Left forelimb (tissue), 1 donor: Measurements from ENCODE around the gene RNLS.

ENCODE experiments used
- DNase-seq: peaks from one replicate; pipeline ENCODE4 v3.0.0-alpha.2; 2018; ENCODE audit warnings: low spot score

Gene RNLS

DNA sequence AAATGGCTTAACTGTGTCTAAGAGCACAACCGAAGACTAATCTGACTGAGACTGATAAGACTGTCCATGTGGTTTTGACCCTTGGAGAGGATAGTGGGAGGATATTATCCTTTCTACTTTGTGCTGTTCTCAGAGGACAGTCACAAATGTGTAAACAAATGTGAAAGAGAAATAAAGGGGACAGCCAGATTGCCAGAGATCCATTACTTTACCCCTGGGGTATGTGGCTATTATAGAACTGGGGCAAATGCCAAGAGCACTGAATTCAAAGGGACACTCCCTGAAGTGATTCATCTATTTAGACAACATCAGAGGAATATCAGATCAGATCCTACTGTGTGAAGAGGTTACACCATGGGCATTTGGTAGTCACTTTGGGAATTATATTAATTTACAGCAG is 154.7 kb downstream of the RNLS start:
- DNase-seq, result no peak

DNA sequence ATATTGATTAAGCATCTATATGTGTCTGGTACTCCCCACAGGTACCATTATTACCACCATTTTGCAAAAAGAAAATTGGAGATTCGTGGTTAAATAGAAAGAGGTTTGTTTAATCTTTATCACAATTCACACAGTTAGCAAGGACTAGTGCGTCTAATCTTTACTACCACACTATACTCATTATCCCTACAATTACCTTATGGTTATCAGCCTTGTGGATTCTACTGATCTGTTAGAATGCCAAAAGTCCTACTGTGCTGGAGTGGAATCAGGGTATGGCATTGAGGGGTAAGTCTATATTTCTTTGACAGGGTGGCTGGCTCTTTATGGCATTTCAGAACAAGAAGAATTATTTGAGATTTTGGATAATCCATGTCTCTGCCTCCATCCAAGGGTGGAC is 156.1 kb downstream of the RNLS start:
- no peak for DNase-seq

DNA sequence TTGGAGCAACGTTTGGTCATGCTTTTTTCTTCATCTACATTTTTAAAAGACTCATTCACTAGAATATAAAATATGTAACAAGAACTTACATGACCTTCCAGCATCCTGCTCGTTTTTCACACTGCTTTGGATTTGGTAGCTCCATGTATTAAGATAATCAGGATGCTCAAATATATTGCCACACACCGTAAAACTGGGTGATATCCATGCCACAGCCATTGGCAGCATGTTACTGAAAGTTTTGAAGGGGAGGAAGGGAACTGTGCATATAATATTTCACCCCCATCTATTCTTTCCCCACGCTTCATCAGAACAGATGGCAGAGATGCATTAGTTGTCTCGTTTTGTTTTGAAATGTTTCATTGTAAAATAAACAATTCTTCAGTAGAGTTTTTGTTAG is 158.2 kb downstream of the RNLS start:
- no peak for DNase-seq

DNA sequence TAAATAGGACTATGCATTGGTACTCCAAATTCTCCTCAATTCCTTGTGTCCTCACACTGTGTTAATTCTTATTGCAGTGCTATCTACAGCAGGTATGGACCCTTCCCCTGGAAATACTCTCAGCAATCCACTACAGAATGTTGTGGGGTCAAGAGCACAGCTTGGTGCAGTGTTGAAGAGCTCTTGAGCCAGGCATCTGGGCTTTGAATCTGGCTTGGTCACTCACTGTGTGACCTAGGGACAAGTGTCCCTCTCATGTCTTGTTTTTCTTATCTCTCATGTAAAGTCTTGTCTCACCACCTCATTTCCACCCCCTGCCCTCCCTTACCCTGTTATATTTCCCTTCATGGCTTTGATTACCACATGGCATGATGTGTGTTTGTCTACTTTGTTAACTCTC is 159.4 kb downstream of the RNLS start:
- DNase-seq, result no peak

DNA sequence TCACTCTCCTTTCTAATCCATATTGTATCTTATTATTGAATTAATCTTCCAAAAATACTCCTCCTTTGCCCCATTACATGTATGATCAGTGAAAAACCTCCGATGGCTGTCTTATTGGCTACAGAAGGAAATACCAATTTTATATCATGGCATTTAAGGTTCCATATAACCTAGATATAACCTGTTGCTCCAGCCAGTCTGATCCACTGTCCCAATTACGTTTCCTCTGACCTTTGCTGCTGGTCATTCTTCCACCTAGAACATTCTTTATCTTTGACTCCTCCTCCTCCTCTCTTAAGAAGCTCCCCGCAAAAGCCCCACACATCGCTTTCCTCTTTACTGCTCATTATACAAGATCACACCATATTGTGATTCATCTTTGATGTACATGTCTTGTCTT is 161.5 kb downstream of the RNLS start:
- no peak for DNase-seq

DNA sequence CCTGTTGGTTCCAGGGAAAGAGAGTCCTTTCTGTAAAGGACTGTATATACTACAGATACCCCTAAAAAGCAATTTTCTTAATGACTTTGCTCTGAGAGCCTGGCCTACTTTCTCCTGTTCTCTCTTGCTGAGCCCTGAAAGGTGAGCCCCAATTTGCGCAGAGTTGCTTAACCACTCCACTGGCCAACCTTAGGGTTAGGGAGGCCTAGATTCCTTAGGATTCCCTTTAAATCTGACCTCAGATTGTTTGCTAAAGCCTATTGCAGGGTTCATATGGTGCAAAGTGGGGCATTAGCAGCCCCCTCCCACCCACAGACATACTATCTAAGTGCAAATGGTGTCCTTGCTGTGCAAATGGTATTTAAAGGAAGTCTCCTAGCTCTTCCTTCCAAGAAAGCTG is 164.2 kb downstream of the RNLS start:
- DNase-seq, result no peak

DNA sequence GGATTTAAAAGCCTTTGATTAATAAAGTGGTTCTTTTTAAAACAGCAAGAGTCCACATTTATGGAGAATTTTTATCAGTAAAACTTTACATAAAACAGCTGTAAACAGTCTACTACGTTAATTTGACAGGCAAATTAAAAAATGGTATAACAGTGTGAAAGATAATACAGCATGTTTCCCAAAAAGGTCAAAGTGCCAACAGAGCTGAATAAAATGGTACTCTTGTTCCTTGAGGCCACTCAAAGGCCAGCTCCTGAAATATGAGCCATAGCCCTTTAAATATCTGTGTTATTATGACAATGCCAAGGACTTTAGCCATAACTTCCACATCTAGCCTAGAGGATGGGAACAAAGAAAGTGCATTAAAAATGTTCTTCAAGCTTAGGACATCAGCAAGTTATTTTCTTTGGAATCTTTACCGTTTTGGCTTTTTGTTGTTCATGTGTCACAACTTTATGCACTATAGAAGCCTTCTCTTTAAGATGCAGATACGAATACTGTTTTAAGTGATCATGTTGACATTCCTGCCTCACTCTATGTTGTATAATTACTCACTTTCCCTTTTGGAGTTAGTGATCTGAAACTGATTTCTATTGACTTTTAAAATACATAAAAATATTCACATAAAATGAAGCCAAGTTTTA is 165.6 kb downstream of the RNLS start:
- DNase-seq, result no peak

DNA sequence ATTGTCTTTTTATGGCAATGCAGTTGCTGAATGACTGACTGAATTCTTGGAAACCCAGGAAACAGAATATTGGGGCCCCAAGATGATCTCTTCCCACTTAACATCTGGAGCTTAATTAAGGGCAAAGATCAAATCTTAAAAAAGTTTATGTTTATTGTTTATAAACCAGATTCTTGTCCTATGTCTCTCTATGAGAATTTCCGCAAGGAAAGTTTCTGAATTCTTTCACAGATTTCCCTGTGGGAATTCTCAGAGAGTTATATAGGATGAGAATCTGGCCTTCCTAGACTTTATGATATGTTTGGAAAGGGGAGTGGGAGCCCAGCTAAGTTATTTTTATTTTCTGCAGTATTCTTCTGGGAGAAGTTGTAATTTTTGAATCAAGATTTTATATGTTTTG is 166.3 kb downstream of the RNLS start:
- no peak for DNase-seq

DNA sequence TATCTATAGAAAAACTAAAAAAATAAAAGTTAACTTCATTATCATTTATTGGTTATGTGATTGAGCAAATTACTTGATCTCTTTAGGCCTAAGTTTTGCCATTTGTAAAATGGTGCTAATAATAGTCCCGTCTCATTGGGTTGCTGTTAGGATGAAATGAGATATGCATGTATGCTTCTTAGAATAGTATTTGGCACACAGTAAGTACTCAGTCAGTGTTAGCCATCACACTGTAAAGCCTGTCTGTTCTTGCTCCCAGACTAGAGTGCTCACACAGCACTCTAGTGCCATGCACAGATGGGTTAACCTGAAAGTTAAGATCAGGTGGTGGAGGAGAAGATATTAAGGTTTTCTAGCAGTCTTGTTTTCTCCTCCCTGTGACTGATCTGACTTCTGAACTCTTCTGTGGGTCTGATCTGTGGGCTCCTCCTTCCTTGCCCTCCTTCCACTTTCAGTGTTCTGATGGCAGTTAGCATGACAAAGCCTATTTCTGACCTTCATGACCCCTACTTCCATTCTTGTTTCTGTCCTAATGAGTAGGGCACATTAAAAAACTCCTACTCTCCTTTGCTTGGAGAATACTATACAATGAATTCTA is 167.5 kb downstream of the RNLS start:
- no peak for DNase-seq

DNA sequence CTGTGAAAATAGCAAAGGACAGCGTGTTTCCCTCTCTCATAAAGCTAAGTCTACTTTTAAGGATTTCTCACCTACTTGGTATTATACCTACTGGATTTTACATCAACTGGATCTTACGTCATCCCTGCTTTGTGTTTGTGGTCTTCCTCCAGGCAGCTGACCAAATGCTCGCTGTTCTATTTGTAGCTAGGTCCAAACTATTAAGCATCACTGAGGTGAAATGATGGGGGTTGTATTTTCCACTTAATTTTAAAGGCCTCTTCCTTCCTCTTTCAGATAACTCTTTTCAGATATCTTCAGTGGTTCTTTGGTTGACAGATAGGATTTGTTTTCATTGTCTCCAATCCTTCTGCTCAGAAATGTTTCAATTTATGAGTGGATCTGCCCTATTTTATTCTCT is 169.7 kb downstream of the RNLS start:
- DNase-seq, result no peak

DNA sequence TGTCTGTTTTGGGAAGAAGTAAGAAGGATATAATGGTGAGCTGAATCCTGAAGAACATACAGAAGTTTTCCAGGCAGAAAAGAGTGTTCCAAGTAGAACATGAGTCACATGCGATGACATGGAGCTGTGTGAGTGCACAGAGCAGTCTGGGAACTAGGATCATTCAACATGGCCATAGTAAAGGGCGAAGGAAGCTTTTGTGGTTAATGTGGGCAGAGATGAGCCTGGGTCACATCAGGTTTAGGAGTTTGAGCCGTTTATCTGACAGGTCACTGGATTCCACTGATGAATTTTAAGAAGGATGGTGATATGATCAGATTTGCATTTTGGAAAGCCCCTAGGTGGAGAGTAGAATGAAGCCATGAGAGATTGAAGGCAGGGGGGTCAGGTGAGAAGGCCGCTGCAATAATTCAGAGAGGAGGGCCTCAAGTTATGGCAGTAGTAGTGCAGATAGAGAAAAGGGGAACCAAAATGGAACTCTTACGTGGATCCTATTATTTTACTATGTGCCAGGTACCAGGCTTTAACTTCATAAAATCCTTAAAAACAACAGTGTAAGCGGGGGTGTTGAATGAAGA is 171.3 kb downstream of the RNLS start:
- DNase-seq, result no peak

DNA sequence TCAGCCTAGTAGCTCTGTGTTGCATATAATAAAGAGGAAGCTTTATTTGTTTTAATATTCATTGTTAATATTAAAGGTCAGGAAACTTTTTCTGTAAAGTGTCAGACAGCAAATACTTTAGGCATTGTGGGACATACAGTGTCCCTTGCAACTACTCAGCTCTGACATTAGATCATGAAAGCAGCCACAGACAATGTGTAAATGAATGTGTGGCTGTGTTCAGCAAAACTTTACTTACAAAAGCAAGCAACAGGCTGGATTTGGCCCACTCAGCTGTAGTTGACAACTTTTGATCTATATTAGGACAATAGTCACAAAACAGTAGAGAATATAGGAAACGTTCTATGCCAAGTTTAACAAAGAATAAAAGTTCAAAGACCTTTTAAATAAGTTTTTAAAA is 173.3 kb downstream of the RNLS start:
- no peak for DNase-seq

DNA sequence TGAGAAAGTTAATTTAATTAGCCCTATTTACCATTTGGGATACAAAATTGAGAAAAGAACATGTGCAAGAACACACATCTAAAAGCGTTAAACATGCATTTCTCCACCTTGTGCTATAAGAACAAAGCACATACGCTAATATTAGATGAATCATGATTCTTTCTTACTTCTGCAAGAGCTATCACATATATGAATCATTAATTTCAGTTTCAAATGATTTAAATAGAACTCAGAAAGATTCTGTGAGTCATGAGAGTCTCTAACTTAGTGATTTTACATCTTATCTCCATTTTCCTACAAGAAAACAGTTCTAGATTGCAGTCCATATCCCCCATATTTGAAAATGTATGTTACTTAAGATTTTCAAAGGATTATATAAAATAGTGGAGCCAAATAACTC is 173.9 kb downstream of the RNLS start:
- no peak for DNase-seq

DNA sequence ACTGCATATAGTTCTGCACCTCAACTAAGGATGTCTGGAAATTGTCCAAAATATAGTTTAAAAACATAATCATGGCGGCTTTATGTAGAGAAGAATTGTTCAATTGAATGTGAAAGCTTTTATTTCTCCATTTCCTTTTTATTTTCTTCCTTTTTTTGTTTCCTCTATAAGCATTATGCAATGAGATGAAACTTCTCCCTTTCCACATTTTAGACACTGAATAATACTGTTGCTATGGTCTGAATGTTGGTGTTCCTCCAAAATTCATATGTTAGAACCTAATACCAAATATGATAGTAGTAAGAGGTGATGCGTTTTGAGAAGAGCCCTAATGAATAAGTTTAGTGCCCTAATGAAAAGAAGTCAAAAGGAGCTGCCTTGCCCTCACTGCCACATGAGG is 175.0 kb downstream of the RNLS start:
- DNase-seq, result no peak

DNA sequence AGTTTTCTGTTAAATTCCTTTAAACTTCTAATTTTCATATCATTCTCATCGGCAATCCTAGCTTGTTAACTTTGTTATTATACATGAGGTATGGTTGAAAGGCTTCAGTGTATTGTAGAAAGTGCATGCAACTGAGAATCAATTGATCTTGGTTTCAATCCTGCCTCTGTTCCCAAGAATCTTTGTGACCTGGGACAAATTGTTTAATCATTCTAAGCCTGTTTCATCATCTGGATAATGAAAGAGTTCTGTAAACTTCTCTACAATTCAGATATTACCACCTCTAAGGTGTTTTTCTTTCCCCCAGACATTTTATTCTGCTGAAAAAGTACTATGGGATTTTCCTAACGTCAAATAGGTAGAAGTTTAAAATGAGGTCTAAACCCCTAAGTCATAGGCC is 179.0 kb downstream of the RNLS start:
- DNase-seq, result no peak

DNA sequence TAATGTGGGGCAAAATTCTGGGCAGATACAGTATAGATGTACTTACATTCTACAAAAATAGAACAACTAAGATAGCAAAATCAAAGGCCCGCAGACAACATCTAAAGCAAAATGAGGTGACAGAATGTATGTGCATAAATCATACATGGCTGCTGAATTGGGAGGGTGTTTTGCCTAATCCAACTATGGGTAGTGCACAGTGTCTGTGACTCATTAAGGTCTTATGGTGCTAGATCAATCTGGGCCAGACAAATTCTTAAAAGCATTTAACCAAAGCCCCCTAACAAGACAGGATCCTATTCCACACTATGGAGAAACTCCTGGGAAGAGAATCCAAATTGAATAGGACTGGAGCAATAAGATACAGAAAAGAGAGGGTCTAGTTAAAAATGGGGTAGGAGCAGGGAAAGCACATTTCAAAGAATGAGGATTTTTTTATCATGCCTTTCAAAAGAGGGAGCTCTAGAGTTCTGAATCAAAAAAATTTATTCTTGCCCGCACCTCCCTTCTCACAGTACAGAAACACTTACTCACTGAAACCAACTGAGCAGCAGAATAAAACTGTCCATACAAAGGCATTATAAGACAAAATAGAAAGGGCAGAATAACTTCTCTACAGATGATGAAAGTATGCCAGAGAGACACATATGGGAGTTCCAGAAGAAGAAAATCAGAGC is 181.3 kb downstream of the RNLS start:
- no peak for DNase-seq

DNA sequence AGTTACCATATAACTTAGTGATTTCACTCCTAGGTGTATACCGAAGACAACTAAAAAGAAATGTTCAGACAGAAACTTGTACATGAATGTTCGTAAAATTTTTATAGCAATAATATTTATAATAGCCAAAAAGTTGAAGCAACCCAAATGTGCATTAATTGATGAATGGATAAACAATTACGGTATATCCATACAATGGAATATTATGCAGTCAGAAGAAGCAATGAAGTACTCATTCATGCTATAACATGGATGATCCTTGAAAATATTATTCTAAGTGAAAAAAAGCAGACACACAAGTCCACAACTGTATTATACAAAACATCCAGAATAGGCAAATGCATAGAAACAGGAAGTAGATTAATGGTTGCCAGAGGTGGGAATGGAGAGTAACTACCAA is 183.9 kb downstream of the RNLS start:
- DNase-seq, result no peak

DNA sequence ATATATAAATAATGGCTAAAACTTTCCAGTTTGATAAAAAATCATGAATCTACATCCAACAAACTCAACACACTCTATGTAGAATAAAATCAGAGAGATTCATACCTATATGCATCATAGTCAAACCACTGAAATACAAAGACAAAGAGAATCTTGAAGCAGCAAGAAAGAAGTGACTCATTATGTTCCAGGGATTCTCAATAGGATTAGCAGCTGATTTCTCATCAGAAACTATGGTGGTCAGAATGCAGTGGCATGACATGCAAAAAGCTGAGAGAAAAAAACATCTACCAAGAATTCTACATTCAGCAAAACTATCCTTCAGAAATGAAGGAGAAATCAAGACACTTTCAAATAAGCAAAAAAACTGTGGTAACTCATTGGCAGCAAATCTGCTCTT is 187.4 kb downstream of the RNLS start:
- no peak for DNase-seq

DNA sequence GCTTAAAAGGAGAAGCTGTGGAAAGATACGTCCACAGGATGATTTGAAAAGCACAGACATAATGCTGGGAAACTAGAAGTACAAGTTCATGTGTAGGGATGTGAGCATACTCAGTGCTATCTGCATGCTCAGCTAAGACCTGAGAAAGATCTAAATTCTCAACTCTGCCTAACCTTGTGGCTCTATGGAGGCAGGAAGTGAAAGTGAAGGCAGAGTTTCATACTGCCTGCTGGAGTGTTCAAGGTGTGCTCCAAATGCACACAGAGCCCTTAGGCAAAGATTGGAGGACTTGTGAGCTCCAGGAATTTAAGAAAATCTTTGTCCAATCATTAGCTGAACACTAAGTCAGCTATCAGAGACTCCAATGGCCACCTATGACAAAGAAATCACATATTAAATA is 190.9 kb downstream of the RNLS start:
- DNase-seq, result no peak

DNA sequence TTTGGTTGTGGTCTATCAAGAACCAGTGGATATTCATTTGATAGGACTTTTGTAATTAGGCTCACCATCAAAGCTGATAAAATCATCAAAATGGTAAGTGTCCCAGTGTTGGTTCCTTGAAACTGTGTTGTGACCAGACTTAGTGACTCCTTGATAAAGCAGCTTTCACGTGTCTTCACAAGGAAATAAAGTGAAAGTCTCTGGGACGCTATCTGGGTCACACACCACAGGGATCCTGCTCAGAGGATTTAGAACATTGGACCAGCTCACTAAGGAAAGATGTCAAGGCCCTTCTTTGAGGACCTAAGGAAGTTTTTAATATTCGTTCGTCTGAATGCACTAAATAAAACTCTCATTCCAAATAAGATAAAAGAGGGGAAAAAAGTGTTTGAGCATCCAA is 193.1 kb downstream of the RNLS start:
- DNase-seq, result no peak

DNA sequence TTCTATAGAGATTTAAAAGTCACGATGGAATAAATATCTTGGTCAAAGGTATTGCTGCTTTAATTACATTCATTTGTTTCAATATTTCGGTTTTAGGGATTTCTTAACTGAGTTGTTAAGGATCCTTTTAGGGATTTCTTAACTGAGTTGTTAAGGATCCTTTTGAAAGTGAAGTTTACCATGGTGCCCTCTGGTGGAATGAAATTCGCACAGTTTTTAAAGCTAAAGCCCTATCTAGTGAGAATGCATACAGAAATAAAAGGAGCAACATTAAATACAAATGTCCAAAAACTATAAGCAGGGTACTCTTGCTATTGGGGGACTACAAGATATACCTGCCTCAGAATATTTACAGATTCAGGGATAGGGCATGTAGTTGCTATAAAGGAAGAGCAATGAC is 193.7 kb downstream of the RNLS start:
- no peak for DNase-seq

DNA sequence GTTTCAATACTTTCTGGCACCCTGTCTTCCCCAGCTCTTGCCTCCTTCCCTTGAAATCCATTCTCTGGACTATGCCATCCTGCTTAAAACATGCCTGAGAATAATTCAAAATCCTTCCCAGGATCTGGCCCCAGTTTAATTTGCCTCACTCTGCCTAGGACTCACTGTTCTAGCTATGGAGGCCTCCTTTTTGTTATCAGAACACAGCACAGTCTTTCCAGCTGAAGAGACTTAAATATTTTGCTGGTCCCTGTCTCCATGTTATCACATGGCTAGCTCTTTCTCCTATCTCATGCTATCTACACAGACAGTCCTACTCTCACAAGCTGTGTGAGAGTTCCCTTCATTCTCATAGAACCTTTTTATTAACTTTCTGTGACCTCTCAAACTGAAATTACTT is 194.8 kb downstream of the RNLS start:
- no peak for DNase-seq
